Brain microvascular endothelial cell (primary cell): ENCODE measurements around the gene ARHGEF7.
A peak's percentile ranks its signal among the peaks of the same experiment; 100 is the strongest.
"Not testable (repeated sequence)": the region's sequence is repeated elsewhere in the genome, so short reads cannot be mapped to it uniquely, and the experiment has no call there.

Experiments used
- DNase-seq: peaks from one replicate; pipeline ENCODE4 v3.0.0-alpha.2; 2020
- H3K27ac ChIP-seq: fragments of 250-450 bp; sonication (Bioruptor Pico); 2 replicates; pipeline ENCODE4 v1.5.1; 2020; ENCODE audit warnings: mild to moderate bottlenecking, moderate library complexity
- H3K27me3 ChIP-seq: fragments of 250-450 bp; sonication (Bioruptor Pico); replicated peaks from 2 replicates; pipeline ENCODE4 v1.5.1; 2020; ENCODE audit warnings: mild to moderate bottlenecking
- H3K36me3 ChIP-seq: fragments of 250-450 bp; sonication (Bioruptor Pico); replicated peaks from 2 replicates; pipeline ENCODE4 v1.5.1; 2020; ENCODE audit warnings: mild to moderate bottlenecking
- H3K4me3 ChIP-seq: 2 replicates; pipeline ENCODE4 v1.5.1; 2011; ENCODE audit warnings: low read depth, mild to moderate bottlenecking, control low read depth, low read length, moderate library complexity
- in situ Hi-C: cut with HindIII; loops from 2 replicates; pipeline ENCODE4 v1.10.0; 2017; ENCODE audit warnings: low sequenced_read_pairs, low pct_ligation_motif_present
- TF ChIP-seq, protein P1 (sequence below): IDR thresholded peaks from 2 replicates; pipeline ENCODE4 v1.5.1; 2011; ENCODE audit warnings: low read depth, mild to moderate bottlenecking, moderate library complexity, low read length, control low read depth, inconsistent platforms; ENCODE audit errors: missing control alignments

ARHGEF7 gene, protein sequence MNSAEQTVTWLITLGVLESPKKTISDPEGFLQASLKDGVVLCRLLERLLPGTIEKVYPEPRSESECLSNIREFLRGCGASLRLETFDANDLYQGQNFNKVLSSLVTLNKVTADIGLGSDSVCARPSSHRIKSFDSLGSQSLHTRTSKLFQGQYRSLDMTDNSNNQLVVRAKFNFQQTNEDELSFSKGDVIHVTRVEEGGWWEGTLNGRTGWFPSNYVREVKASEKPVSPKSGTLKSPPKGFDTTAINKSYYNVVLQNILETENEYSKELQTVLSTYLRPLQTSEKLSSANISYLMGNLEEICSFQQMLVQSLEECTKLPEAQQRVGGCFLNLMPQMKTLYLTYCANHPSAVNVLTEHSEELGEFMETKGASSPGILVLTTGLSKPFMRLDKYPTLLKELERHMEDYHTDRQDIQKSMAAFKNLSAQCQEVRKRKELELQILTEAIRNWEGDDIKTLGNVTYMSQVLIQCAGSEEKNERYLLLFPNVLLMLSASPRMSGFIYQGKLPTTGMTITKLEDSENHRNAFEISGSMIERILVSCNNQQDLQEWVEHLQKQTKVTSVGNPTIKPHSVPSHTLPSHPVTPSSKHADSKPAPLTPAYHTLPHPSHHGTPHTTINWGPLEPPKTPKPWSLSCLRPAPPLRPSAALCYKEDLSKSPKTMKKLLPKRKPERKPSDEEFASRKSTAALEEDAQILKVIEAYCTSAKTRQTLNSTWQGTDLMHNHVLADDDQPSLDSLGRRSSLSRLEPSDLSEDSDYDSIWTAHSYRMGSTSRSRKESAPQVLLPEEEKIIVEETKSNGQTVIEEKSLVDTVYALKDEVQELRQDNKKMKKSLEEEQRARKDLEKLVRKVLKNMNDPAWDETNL

DNA sequence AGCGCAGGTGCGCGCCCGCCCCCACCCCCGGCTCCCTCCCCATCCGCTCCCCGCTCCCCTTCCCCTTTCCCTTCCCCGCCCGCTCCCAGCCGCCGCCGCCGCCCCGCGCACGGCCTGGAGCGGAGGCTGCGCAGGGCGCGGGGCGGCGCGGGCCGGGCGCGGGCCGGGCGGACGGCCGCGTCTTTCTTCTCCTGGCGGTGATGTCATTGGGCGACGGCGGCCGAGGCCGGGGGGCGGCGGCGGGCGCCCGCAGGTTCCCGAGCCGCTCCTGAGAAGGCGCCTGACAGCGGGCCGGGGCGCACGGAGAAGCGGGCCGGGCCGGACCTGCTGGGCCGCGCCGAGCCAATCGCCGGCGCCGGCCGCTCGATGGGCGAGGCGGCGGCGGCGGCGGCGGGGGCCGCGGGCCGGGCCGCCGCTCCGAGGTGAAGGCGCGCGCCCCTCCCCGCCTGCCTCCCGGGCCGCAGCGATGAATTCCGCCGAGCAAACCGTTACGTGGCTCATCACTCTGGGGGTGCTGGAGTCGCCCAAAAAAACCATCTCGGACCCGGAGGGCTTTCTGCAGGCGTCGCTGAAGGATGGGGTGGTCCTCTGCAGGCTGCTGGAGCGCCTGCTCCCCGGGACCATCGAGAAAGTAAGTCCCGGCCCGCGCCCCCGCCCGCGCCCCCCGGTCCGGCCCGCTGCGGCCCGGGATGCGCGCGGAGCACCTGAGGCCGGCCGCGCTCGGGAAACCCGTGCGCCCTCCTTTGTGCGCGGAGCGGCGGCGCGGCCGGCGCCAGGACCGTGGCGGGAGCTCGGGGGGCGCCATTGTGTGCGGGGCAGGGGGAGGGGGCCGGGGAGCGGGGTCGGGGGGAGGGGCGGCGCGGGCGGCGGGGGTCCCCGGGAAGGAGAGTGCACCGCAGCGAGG lies at the start of gene ARHGEF7:
TSS of gene ARHGEF7 (plus strand) at position 250 of the 904 bp plus-strand sequence. CDS start at position 467, 217 bp downstream.
- Histone ChIP-seq H3K36me3 (no peaks in the 10 kb centered on the region), H3K27me3 (peaks cover 34% of the 10 kb centered on the region), H3K4me3 (peak within 1 kb of the TSS; percentile 61), H3K27ac (peak within 1 kb of the TSS; percentile 67)
- TF ChIP-seq, protein P1, sequence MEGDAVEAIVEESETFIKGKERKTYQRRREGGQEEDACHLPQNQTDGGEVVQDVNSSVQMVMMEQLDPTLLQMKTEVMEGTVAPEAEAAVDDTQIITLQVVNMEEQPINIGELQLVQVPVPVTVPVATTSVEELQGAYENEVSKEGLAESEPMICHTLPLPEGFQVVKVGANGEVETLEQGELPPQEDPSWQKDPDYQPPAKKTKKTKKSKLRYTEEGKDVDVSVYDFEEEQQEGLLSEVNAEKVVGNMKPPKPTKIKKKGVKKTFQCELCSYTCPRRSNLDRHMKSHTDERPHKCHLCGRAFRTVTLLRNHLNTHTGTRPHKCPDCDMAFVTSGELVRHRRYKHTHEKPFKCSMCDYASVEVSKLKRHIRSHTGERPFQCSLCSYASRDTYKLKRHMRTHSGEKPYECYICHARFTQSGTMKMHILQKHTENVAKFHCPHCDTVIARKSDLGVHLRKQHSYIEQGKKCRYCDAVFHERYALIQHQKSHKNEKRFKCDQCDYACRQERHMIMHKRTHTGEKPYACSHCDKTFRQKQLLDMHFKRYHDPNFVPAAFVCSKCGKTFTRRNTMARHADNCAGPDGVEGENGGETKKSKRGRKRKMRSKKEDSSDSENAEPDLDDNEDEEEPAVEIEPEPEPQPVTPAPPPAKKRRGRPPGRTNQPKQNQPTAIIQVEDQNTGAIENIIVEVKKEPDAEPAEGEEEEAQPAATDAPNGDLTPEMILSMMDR = no peak
- DNase-seq = no peak
- in situ Hi-C loops = no loop called here

DNA sequence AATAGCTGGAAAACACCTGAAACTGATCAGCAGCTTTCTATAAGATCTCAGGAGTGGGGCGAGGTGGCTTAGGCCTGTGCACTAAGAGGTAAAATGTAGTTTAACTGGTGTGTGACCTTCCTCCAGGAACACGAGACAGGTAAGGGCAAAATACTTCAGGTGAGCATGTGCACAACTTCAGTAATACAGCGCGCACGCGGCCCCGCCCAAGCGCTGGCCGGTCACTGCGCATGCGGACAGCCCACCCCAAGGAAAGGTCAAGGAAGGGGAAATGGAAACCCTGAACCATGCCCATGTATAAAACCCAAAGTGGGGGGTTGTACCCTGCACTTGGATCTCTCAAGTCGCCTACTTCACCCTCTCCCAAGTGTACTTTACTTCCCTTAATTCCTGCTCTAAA lies 49.4 kb upstream of the ARHGEF7 start:
- Histone ChIP-seq H3K27me3 (no peaks in the 10 kb centered on the region), H3K36me3 (no peaks in the 10 kb centered on the region), H3K4me3 (no peak overlapping the region), H3K27ac (no peak overlapping the region)
- no peak for DNase-seq
- in situ Hi-C loops = no loop called here
- TF ChIP-seq, protein P1 = no peak

DNA sequence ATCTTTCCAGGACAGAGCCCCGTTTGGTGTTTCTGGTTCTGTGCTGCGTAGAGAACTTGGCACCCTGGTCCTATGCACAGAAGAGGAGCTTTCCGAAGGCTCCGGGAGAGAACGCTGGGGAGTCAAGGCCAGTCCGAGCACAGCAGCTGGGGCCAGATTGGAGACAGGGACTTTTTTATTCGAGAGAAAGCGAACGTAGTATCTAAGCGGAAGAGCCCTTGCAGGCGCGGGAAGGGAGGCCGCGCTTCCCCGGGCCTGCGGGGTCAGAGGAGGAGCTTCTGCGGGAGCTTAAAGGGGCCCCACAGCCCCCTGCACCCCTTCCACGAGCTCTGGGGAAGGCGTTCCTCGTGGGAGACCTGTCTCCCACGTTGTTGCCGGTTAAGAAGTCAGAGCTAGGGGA lies 48.6 kb upstream of the ARHGEF7 start:
- in situ Hi-C loops = no loop called here
- TF ChIP-seq, protein P1 = no peak
- Histone ChIP-seq H3K4me3 (no peak overlapping the region), H3K27ac (no peak overlapping the region), H3K27me3 (no peaks in the 10 kb centered on the region), H3K36me3 (no peaks in the 10 kb centered on the region)
- DNase-seq = no peak

DNA sequence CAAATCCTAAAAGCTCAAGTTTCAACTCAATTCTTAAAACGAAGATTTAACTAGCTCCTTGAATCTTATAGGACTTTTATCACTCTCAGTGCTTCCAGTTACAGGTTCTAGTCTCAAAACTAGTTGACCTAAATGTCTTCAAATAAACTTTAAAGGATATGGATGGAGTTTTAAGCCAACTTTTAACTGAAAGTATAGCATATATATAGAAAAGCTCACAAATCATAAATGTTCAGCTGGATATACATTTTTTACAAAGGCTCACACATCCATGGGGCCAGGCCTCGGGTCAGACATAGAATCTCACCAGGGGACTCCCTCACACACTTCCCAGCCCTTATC lies 47.1 kb upstream of the ARHGEF7 start:
- TF ChIP-seq, protein P1 = no peak
- H3K27me3 ChIP-seq = no peaks in the 10 kb centered on the region
- in situ Hi-C loops = no loop called here
- no peaks in the 10 kb centered on the region for H3K36me3 ChIP-seq
- no peak overlapping the region for H3K27ac ChIP-seq
- no peak overlapping the region for H3K4me3 ChIP-seq
- no peak for DNase-seq

DNA sequence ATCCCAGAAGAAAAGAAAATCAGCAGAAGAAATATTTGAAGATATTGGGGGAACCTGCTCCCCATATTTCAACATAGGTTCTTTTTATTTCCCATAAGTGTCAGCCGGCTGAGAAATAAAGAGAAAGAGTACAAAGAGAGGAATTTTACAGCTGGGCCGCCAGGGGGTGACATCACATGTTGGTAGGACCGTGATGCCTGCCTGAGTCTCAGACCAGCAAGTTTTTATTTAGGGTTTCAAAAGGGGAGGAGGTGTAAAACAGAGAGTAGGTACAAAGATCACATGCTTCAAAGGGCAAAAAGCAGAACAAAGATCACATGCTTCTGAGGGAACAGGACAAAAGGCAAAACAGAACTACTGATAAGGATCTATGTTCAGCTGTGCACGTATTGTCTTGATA lies 44.0 kb upstream of the ARHGEF7 start:
- H3K36me3 ChIP-seq, in situ Hi-C loops, H3K27me3 ChIP-seq, DNase-seq, H3K4me3 ChIP-seq, H3K27ac ChIP-seq: not testable (repeated sequence)
- TF ChIP-seq, protein P1 = peak; percentile 16

DNA sequence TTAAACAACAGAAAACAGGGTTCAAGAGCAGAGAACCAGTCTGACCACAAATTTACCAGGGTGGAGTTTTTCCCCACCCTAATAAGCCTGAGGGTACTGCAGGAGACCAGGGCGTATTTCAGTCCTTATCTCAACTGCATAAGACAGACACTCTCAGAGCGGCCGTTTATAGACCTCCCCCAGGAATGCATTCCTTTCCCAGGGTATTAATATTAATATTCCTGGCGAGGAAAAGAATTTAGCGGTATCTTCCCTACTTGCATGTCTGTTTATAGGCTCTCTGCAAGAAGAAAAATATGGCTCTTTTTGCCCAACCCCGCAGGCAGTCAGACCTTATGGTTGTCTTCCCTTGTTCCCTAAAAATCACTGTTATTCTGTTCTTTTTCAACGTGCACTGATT lies 43.6 kb upstream of the ARHGEF7 start:
- H3K4me3 ChIP-seq, DNase-seq, H3K36me3 ChIP-seq, H3K27me3 ChIP-seq, in situ Hi-C loops, H3K27ac ChIP-seq: not testable (repeated sequence)
